Pancreas (tissue), 10 donors: ENCODE data around the gene GAS2. TPM values are rescaled to one million over a fixed set of nuclear protein-coding genes. Genes with fewer than 3 reads are reported as not detected.
A peak's percentile ranks its signal among the peaks of the same experiment; 100 is the strongest.

Experiments
- ATAC-seq, 4 donors: fragments of 200-7000 bp; cut with Tn5 transposase; one replicate each; pipeline versions ENCODE4 v1.8.0 to v1.9.1; 2020; ENCODE audit warnings: mild to moderate bottlenecking in 4 of 4, moderate library complexity in 4 of 4
- DNase-seq, 6 donors: peaks; one replicate each; pipeline ENCODE4 v3.0.0-alpha.2; 2020
- FAIRE-seq: peaks from 2 replicates; lab custom pipeline; 2012; peaks lifted over from hg19 to GRCh38; lab: Jason Lieb, UNC
- H3K27ac ChIP-seq, 4 donors: fragments of 200-600 bp; sonication (generic); 1 replicate in 3 of 4; 2 replicates in 1 of 4; pipeline versions ENCODE4 v1.5.0 to v1.8.0; 2020
- H3K27me3 ChIP-seq, 4 donors: fragments of 200-600 bp; one replicate each; pipeline ENCODE4 v1.8.0; 2021
- H3K36me3 ChIP-seq, 3 donors: fragments of 200-600 bp; sonication (generic) in 1 of 3; one replicate each; pipeline versions ENCODE4 v1.5.0 to v1.8.0; 2020 to 2021
- H3K4me1 ChIP-seq, 3 donors: fragments of 200-600 bp; one replicate each; pipeline ENCODE4 v1.8.0; 2021
- H3K4me3 ChIP-seq, 4 donors: fragments of 200-600 bp; sonication (generic) in 2 of 4; one replicate each; pipeline versions ENCODE4 v1.5.0 to v1.8.0; 2020 to 2021
- H3K9me3 ChIP-seq, 4 donors: fragments of 200-600 bp; one replicate each; pipeline ENCODE4 v1.8.0; 2021
- CTCF ChIP-seq, 4 donors: fragments of 200-600 bp; sonication (generic) in 3 of 4; IDR thresholded peaks; one replicate each; pipeline versions ENCODE4 v1.5.0 to v1.8.0; 2021; ENCODE audit warnings: antibody characterized with exemption in 4 of 4
- WGBS, 2 donors: extraction: QIAGEN DNeasy Blood & Tissue Kit; methylation state at CpG; one replicate each; pipeline ENCODE4 v1.1.7; 2013; 5-methylcytosine and 5-hydroxymethylcytosine counted together
- intact Hi-C, 3 donors: fragments of 100-400 bp; cut with DNase I; formaldehyde crosslinking; loops; one replicate each; pipeline versions ENCODE4 v1.11.1 to v1.14.2; 2022
- polyA plus RNA-seq, 2 donors: library from polyadenylated mRNA; stranded (reverse); fragments of 200-250 nt; gene quantifications; one replicate each; pipeline ENCODE4 v1.2.3, GENCODE V29; 2013
- total RNA-seq, 6 donors: library from RNA; stranded (reverse); fragmentation: NEBNext Ultra II Directional in 4 of 6; extraction: Animal tissue kit (Norgen Biotek cat#: 25700) in 4 of 6; gene quantifications; one replicate each; pipeline versions ENCODE4 v1.2.1 to v1.2.4, GENCODE V29; 2021 to 2023
- donor health status: healthy with polysubstance abuse.
- donor health status: DM: no; HTN: no; CAD: no; lungs with moderate emphysema.
- donor health status: DM: no; HTN: no; CAD: no.
- donor health status: control.
- donor health status: control.
- donor health status: Bipolar disorder and iron deficiency.
- donor health status: DM: yes; HTN: yes; CAD: no.
- donor health status: DM: no; HTN: no; CAD: no.
- donor health status: DM: no; HTN: no; CAD: no.
- donor health status: DM: yes; HTN: yes; CAD: no.

The GAS2 gene
- total and polyA plus RNA-seq, 8 donors: 4.1 to 13.4 (median 11.2) TPM

GRCh38 chr11:22626573-22627239 lies 39.7 kb upstream of the GAS2 start:
- intact Hi-C loops: no loop called here
- DNase-seq (no peak), FAIRE-seq (no peak), ATAC-seq (no peak)
- Histone ChIP-seq H3K9me3 (no peaks in the 10 kb centered on the region), H3K36me3 (no peaks in the 10 kb centered on the region), H3K4me1 (peaks cover 9 to 28% (median 23%) of the 10 kb centered on the region in 3 donors), H3K27ac (peak overlapping the region in 1 of 4 donors; percentile 98), H3K4me3 (peak overlapping the region in 2 of 4 donors; percentile 69 to 85), H3K27me3 (no peaks in the 10 kb centered on the region)
- no peak for TF ChIP-seq CTCF (IDR thresholded peaks at IDR 0.05)
- WGBS, 2 donors: 86 to 89% methylated on average over 14 of the region's 14 CpGs

GRCh38 chr11:22627421-22627820 lies 39.0 kb upstream of the GAS2 start:
- Histone ChIP-seq H3K27me3 (no peaks in the 10 kb centered on the region), H3K4me1 (peaks cover 9 to 23% (median 22%) of the 10 kb centered on the region in 3 donors), H3K27ac (no peak overlapping the region), H3K9me3 (no peaks in the 10 kb centered on the region), H3K4me3 (no peak overlapping the region), H3K36me3 (no peaks in the 10 kb centered on the region)
- no peak for DNase-seq
- intact Hi-C loops: no loop called here
- no peak for FAIRE-seq
- WGBS, 2 donors: 96 to 98% methylated on average over 6 of the region's 6 CpGs
- no peak for TF ChIP-seq CTCF (IDR thresholded peaks at IDR 0.05)
- ATAC-seq: no peak

GRCh38 chr11:22633354-22633902 lies 33.0 kb upstream of the GAS2 start:
- no peaks in the 10 kb centered on the region for H3K27me3 ChIP-seq
- ATAC-seq (peak in 1 of 4 donors; percentile 28), FAIRE-seq (no peak), DNase-seq (no peak)
- H3K27ac ChIP-seq: no peak overlapping the region
- H3K4me3 ChIP-seq: no peak overlapping the region
- H3K4me1 ChIP-seq: no peaks in the 10 kb centered on the region
- H3K36me3 ChIP-seq: no peaks in the 10 kb centered on the region
- H3K9me3 ChIP-seq: no peaks in the 10 kb centered on the region
- intact Hi-C loops: no loop called here
- no peak for TF ChIP-seq CTCF (IDR thresholded peaks at IDR 0.05)

GRCh38 chr11:22634897-22635629 lies 31.3 kb upstream of the GAS2 start:
- FAIRE-seq (no peak), ATAC-seq (peak in 3 of 4 donors; percentile 23 to 64 (median 57)), DNase-seq (peak in 2 of 6 donors; percentile 16 to 39)
- no peak overlapping the region for H3K4me3 ChIP-seq
- WGBS, 2 donors: 74 to 81% methylated on average over 3 of the region's 3 CpGs
- H3K27ac ChIP-seq: no peak overlapping the region
- H3K4me1 ChIP-seq: no peaks in the 10 kb centered on the region
- intact Hi-C loops: no loop called here
- TF ChIP-seq CTCF (IDR thresholded peaks at IDR 0.05): no peak
- H3K27me3 ChIP-seq: no peaks in the 10 kb centered on the region
- no peaks in the 10 kb centered on the region for H3K9me3 ChIP-seq
- H3K36me3 ChIP-seq: no peaks in the 10 kb centered on the region
